CD14-positive monocyte (primary cell): ENCODE data around the gene SEC14L2. TPM values are rescaled to one million over a fixed set of nuclear protein-coding genes. Genes with fewer than 3 reads are reported as not detected.

Experiments used
- DNase-seq, 3 donors: peaks; one replicate each; pipeline ENCODE4 v3.0.0-alpha.2; 2011 to 2022
- H2AFZ ChIP-seq: 2 replicates; pipeline ENCODE4 v1.6.0; 2012; ENCODE audit warnings: mild to moderate bottlenecking, low read depth, low read length, inconsistent platforms; ENCODE audit not compliant: insufficient read depth, poor library complexity, severe bottlenecking
- H3K27ac ChIP-seq, 2 donors: 1 replicate in 1 of 2; 2 replicates in 1 of 2; pipeline ENCODE4 v1.5.1; 2012 to 2013; ENCODE audit warnings: low read length in 2 of 2, control low read depth in 1 of 2, inconsistent platforms in 1 of 2, low read depth in 1 of 2, mild to moderate bottlenecking in 1 of 2
- H3K27me3 ChIP-seq, 2 donors: one replicate each; pipeline versions ENCODE4 v1.6.0 to v1.6.1; 2011 to 2013; ENCODE audit warnings: low read length in 2 of 2; ENCODE audit not compliant: control insufficient read depth in 2 of 2, insufficient read depth in 2 of 2
- H3K36me3 ChIP-seq, 2 donors: replicated peaks in 1 of 2; 1 replicate in 1 of 2; 2 replicates in 1 of 2; pipeline versions ENCODE4 v1.5.1 to v1.6.1; 2012 to 2013; ENCODE audit warnings: low read length in 2 of 2, control low read depth in 1 of 2, inconsistent platforms in 1 of 2, mild to moderate bottlenecking in 1 of 2; ENCODE audit not compliant: insufficient read depth in 2 of 2, control insufficient read depth in 1 of 2
- H3K4me1 ChIP-seq, 2 donors: 1 replicate in 1 of 2; 2 replicates in 1 of 2; pipeline versions ENCODE4 v1.5.1 to v1.6.1; 2012 to 2013; ENCODE audit warnings: low read length in 2 of 2, control low read depth in 1 of 2, inconsistent platforms in 1 of 2, mild to moderate bottlenecking in 1 of 2, moderate library complexity in 1 of 2; ENCODE audit not compliant: insufficient read depth in 2 of 2, control insufficient read depth in 1 of 2
- H3K4me2 ChIP-seq: replicated peaks from 2 replicates; pipeline ENCODE3; 2012; ENCODE audit warnings: low read length, moderate library complexity, mild to moderate bottlenecking; ENCODE audit not compliant: poor library complexity, severe bottlenecking; ENCODE audit errors: extremely low read depth
- H3K4me3 ChIP-seq, 3 experiments: fragments of 200-600 bp in 1 of 3; sonication (generic) in 1 of 3; replicated peaks in 1 of 3; 1 replicate in 2 of 3; 2 replicates in 1 of 3; pipeline ENCODE4 v1.5.1; 2011 to 2013; ENCODE audit warnings: low read length in 3 of 3, mild to moderate bottlenecking in 3 of 3, control low read depth in 2 of 3, low read depth in 2 of 3, inconsistent platforms in 1 of 3, moderate library complexity in 1 of 3
- H3K79me2 ChIP-seq: 2 replicates; pipeline ENCODE4 v1.6.0; 2012; ENCODE audit warnings: mild to moderate bottlenecking, control low read depth, inconsistent platforms, low read length, moderate library complexity; ENCODE audit not compliant: insufficient read depth
- H3K9ac ChIP-seq: 2 replicates; pipeline ENCODE4 v1.6.0; 2017; ENCODE audit warnings: low read length, mild to moderate bottlenecking; ENCODE audit not compliant: insufficient read depth, poor library complexity, severe bottlenecking
- H3K9me3 ChIP-seq, 2 donors: replicated peaks in 1 of 2; 1 replicate in 1 of 2; 2 replicates in 1 of 2; pipeline versions ENCODE4 v1.5.1 to v1.6.1; 2012 to 2013; ENCODE audit warnings: low read length in 2 of 2, control low read depth in 1 of 2; ENCODE audit not compliant: control insufficient read depth in 1 of 2, insufficient read depth in 1 of 2
- H4K20me1 ChIP-seq: 2 replicates; pipeline ENCODE4 v1.6.0; 2012; ENCODE audit warnings: mild to moderate bottlenecking, low read length, control low read depth, moderate library complexity; ENCODE audit not compliant: insufficient read depth
- H3K27ac Mint-ChIP-seq, 7 donors: one replicate each; pipeline ENCODE4 v1.8.0; 2020; ENCODE audit warnings: mild to moderate bottlenecking in 7 of 7, mixed read lengths in 7 of 7, moderate library complexity in 6 of 7, inconsistent platforms in 2 of 7
- H3K27me3 Mint-ChIP-seq, 3 donors: one replicate each; pipeline ENCODE4 v1.8.0; 2021 to 2022; ENCODE audit warnings: low read depth in 3 of 3, mild to moderate bottlenecking in 3 of 3, mixed read lengths in 3 of 3, moderate library complexity in 3 of 3, inconsistent platforms in 1 of 3
- H3K36me3 Mint-ChIP-seq, 2 donors: one replicate each; pipeline ENCODE4 v1.8.0; 2020; ENCODE audit warnings: mixed read lengths in 2 of 2, inconsistent platforms in 1 of 2, mild to moderate bottlenecking in 1 of 2
- H3K4me1 Mint-ChIP-seq: one replicate; pipeline ENCODE4 v1.8.0; 2020; ENCODE audit warnings: mild to moderate bottlenecking, mixed read lengths
- H3K4me3 Mint-ChIP-seq, 2 donors: one replicate each; pipeline ENCODE4 v1.8.0; 2020; ENCODE audit warnings: mild to moderate bottlenecking in 2 of 2, mixed read lengths in 2 of 2, moderate library complexity in 1 of 2
- H3K9me3 Mint-ChIP-seq, 7 donors: one replicate each; pipeline ENCODE4 v1.8.0; 2020 to 2022; ENCODE audit warnings: mixed read lengths in 7 of 7, mild to moderate bottlenecking in 6 of 7, moderate library complexity in 6 of 7, inconsistent platforms in 2 of 7
- CTCF ChIP-seq: fragments of 200-600 bp; IDR thresholded peaks from one replicate; pipeline ENCODE4 v1.8.0; 2022; ENCODE audit warnings: antibody characterized with exemption, mild to moderate bottlenecking
- WGBS: methylation state at CpG from one replicate; pipeline ENCODE4 v1.1.5; 2013; ENCODE audit warnings: missing lambda C conversion rate; ENCODE audit not compliant: insufficient coverage; 5-methylcytosine and 5-hydroxymethylcytosine counted together
- intact Hi-C, 2 donors: fragments of 100-400 bp; cut with micrococcal nuclease; formaldehyde crosslinking; loops; one replicate each; pipeline versions ENCODE4 v1.15.0 to v1.15.1; 2023
- polyA plus RNA-seq, 3 donors: library from polyadenylated mRNA; depleted of rRNA in 1 of 3; unstranded in 2 of 3; stranded (reverse) in 1 of 3; fragments of 300-500 nt in 2 of 3; fragments of >200 nt in 1 of 3; fragmentation: Illumina TruSeq in 2 of 3; gene quantifications; 1 replicate in 2 of 3; 2 replicates in 1 of 3; pipeline ENCODE4 v1.2.3, GENCODE V29; 2012 to 2021

The SEC14L2 gene
- polyA plus RNA-seq, 3 donors: 0.03 TPM; not detected in 1

- peak overlapping the region in 1 of 7 donors; percentile 18 for H3K27ac Mint-ChIP-seq
- no peak for TF ChIP-seq CTCF
- intact Hi-C loops: no loop called here
Observed at GRCh38 chr22:30370641-30371230, 26.1 kb upstream of the SEC14L2 start.

DNA sequence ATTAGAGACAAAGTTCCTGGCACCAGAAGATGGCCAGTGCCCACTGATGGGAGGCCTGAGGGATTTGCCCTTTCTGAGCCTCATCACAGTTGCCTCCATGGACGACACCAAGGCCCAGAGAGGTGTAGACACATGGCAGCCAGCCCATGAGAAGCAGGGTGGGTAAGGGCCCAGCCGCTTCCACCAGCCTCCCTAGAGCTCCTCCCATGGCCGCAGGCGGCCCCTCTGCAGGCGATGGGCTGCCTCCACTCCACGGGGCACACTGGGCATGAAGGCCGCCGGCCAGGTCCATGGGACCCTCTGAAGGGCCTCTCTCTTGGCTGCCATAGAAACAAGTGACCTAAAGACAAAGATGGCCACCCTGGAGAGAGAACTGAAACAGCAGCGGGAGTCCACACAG, 25.5 kb upstream of the SEC14L2 start:
- no peaks in the 10 kb centered on the region for H3K27me3 ChIP-seq
- Mint-ChIP-seq H3K9me3 (no peaks in the 10 kb centered on the region), H3K36me3 (peaks cover 4 to 5% of the 10 kb centered on the region in 2 donors), H3K4me1 (peaks cover 13% of the 10 kb centered on the region), H3K27me3 (peaks cover 0 to 4% (median 0%) of the 10 kb centered on the region in 3 donors), H3K4me3 (no peak overlapping the region), H3K27ac (peak overlapping the region in 2 of 7 donors; percentile 18 to 63)
- no peak overlapping the region for H3K4me2 ChIP-seq
- no peak overlapping the region for H3K4me3 ChIP-seq
- no peaks in the 10 kb centered on the region for H3K36me3 ChIP-seq
- no peaks in the 10 kb centered on the region for H3K79me2 ChIP-seq
- no peak for DNase-seq
- intact Hi-C loops: no loop called here
- no peak overlapping the region for H3K9ac ChIP-seq
- no peaks in the 10 kb centered on the region for H3K9me3 ChIP-seq
- H4K20me1 ChIP-seq: no peaks in the 10 kb centered on the region
- H3K4me1 ChIP-seq: peaks cover 16 to 17% of the 10 kb centered on the region in 2 donors
- no peak overlapping the region for H2AFZ ChIP-seq
- no peak for TF ChIP-seq CTCF
- WGBS: 93% methylated on average over 6 of the region's 9 CpGs
- H3K27ac ChIP-seq: no peak overlapping the region

More at GRCh38 chr22:30370641-30371230, 26.1 kb upstream of the SEC14L2 start:
- WGBS: 96% methylated on average over 19 of the region's 19 CpGs
- peaks cover 8% of the 10 kb centered on the region in 2 donors for H3K36me3 Mint-ChIP-seq
- H3K4me1 Mint-ChIP-seq: peaks cover 13% of the 10 kb centered on the region
- H3K9me3 Mint-ChIP-seq: no peaks in the 10 kb centered on the region
- no peak for DNase-seq
- H3K27me3 Mint-ChIP-seq: peaks cover 0 to 4% (median 0%) of the 10 kb centered on the region in 3 donors
- no peaks in the 10 kb centered on the region for H3K27me3 ChIP-seq
- H3K4me1 ChIP-seq: peaks cover 16 to 17% of the 10 kb centered on the region in 2 donors
- no peak overlapping the region for H3K4me3 ChIP-seq
- H3K36me3 ChIP-seq: no peaks in the 10 kb centered on the region
- H3K4me3 Mint-ChIP-seq: no peak overlapping the region
- no peaks in the 10 kb centered on the region for H4K20me1 ChIP-seq
- H3K27ac ChIP-seq: no peak overlapping the region
- no peaks in the 10 kb centered on the region for H3K79me2 ChIP-seq
- H3K9me3 ChIP-seq: no peaks in the 10 kb centered on the region
- no peak overlapping the region for H2AFZ ChIP-seq
- no peak overlapping the region for H3K4me2 ChIP-seq
- H3K9ac ChIP-seq: no peak overlapping the region
